Fibroblast of skin of left quadriceps (primary cell): ENCODE measurements around the gene SLC2A9.

Source experiments
- DNase-seq, 2 experiments: peaks; one replicate each; pipeline ENCODE4 v3.0.0-alpha.2; 2013; ENCODE audit warnings: low read depth in 2 of 2

SLC2A9 gene

DNA sequence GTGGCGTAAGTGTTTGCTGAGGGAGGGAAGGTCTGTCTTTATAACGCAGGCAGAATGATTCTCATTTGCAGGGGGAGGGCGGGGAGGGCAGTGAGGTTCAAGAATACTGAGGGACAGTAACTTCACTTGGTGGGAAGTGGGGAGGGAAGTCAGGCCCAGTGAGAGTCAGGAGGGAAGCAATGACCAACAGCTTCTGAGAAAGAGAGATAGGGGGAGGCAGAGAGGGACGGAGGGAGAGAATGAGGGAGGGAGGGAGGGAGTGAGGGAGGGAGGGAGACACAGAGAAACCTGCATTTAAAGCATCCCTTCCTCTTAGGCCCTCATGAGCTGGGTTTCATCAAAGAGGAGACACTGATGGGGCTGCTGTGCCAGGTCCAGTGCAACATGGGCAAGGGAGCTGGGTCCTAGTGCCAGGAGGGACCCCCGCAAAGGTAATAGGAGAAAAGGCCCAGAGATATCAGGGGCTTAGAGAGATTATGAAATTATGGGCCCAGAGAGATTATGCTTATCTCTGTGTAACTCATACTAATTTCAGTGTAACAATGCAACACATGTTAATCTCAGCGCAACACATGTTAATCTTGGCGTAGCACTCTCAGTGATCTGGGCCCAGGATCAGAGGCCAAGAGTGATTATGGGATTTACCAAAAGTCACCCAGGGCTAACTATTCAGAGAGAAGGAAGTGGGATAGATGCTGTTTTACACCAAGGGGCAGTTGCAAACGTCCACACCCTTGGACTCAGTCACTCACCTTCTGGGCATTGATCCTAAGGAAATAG is 127.8 kb downstream of the SLC2A9 start:
- no peak for DNase-seq

DNA sequence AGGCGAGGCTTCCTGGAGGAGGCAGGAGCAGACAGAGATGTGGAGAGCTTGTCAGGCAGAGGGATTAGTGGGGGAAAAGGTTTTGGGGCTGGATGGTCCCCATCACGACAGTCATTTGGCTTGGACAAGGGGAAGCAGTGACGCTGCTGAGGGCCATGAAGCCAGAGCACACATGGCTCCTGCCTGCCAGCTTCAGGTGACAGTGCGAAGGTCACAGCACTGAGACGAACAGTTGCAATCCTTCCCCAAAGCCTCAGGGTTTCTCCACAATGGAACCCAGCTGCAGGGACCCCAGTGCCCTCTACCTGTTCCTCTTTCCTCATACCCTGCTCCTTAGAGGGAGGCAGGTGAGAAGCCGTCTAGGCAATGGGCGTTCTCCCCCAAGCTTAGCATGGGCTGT is 129.6 kb downstream of the SLC2A9 start:
- no peak for DNase-seq

DNA sequence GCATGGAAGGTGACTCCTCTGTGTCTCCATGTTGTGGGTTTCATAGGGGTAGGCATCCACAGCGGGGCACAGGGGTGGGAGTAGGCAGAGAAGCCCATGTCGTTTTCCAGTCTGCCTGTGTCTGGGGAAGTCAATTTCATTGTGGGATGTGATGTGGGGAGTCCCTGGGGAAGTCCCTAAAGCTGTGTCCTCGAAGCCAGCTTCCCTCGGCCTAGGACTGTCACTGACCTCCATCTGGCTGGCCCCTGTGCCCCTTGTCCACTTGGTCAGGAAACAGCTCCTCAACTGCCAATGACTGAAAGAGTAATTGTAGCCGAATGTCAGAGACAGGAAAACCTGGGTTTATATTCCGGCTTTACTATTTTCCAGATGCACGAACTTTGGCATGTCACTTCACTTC is 130.2 kb downstream of the SLC2A9 start:
- no peak for DNase-seq

- no peak for DNase-seq
Observed at GRCh38 chr4:9889306-9889705, 132.0 kb downstream of the SLC2A9 start.

DNA sequence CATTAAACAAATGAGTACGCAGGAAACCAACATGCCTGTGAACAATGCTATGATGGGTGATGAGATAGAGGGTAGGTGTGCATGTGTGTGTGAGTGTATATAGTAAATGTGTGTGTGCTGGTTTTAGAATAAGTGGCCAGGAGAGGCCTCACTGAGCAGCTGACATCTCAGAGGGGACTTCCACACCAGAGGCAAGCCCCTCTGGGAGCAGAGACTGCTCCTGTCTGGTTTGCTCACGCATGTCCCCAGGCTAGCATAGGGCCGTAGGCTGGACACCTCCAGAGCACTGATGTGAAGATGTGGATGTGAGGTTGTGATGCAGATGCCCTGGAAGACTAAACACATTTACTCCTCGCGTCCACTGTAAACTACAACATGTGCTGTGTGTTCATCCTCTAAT is 135.3 kb downstream of the SLC2A9 start:
- DNase-seq: no peak

DNA sequence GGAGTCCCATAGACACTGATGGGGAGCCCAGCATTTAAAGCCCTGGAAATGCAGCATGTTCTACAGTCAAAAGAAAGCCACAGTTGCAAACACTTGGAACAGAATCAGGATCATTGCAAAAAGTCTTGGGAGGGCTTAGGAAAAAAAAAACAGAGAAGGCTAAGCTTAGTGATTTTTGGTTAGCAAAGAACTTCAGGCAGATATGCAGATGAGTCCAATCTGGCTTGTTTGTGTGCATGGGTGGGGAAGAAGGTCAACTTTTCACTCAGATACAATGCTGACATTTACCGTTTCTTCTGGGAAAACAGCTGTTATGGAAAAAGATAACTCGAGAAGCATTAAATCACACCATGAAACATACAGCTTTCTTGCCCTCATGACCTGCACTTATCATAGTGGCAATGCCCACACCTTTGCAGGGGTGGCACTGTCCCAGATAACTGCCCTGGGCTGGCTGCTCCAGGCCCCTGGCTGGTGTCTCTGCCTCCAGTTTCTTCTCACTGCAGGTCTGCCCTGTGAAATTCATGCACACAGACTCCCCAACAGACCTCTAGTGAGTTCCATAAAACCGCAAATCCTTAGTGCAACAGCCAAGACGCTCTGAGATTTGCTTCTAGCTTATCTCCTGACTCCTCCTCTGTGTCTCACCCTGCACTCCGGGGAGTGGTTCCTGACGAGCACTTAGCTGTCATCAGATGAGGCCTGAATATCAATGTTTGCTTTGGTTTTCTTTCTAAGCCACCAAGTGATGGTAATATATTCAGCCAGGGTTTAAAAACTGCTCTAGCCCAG is 140.7 kb downstream of the SLC2A9 start:
- no peak for DNase-seq

DNA sequence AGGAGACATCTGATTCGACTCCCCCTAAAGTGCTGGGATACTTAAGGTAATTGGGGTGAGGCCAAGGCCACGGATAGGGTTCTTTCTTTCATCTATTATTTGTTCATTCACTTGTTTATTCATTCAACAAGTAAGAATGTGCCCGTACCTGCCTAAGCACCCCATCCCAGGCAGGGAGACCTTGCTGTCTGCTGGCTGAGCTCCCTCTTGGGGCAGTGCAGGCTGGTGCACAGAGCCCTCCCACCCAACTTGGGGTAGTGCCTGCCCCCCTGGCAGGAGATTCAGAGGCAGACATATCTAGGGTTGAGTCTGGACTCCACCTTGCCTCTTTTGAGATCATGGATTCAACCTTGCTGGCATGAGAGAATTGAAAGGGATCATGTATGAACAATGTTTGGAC is 144.2 kb downstream of the SLC2A9 start:
- DNase-seq: no peak

DNA sequence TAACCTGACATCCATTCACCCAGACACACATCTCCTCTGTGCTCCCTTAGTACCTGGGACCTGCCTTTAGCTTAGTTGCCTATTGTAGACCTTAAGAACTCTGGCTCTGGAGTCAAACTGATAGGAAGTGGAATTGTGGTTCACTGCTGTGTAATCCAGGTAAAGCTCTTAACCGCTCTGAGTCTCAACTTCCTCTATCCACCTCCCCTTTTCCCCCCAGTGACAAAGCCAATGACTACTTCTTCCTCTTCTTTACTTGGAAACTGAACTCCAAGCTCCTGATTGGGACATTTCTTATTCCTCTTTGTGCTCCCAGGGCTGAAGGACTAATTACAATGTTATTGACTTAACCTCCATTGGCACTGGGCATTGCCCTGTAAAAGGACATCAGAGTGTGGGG is 145.8 kb downstream of the SLC2A9 start:
- no peak for DNase-seq

DNA sequence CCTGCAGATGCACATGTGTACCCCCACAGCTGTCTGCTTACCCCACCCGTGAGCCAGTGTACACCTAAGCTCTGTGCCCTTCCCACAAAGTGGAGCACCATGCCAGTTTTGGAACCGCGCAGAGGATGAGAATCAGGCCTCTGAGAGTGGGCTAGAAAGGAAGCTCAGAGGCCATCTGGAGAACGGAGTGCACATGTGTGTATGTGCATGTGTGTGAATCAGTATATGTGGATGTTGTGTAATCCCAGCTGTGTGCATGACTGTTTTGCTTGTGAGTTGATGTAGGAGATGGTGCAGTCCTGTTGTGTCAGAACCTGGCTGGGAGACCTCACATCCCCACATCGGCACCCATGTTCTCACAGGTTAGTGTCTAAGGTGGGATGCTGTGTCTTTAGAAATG is 146.9 kb downstream of the SLC2A9 start:
- no peak for DNase-seq

- DNase-seq: no peak
Observed at GRCh38 chr4:9870165-9870790, 151.0 kb downstream of the SLC2A9 start.

DNA sequence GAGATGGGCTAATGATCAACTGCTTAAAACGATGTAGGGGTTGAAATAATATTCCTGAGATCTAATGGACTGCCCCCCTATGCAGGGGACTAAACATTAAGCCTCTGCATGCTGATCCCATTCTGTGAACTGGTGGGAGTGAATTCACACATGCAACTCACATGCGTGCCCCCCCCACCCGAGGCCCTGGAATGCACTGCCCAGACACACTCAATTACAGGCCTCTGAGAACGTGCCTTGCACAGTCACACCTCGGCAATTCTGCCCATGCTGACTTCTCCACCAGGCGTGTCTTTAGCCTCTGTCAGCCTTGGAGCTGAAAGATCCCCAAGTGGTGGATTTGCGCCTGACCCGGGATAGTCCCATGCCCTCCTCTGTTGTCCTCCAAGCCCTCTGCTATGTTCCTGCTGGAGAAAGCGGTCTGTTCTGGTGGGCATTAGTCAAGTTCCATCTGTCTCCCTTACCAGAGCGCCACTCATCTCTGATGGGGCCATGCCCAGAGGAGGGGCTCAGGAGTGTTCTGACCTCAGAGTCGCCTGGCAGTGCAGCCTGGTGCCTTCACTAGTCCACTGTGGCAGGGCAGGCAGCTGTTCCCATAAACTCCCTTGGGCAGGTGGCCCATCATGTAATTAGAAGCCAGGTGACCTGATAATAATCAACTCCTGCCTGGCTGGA is 153.4 kb downstream of the SLC2A9 start:
- DNase-seq: no peak

DNA sequence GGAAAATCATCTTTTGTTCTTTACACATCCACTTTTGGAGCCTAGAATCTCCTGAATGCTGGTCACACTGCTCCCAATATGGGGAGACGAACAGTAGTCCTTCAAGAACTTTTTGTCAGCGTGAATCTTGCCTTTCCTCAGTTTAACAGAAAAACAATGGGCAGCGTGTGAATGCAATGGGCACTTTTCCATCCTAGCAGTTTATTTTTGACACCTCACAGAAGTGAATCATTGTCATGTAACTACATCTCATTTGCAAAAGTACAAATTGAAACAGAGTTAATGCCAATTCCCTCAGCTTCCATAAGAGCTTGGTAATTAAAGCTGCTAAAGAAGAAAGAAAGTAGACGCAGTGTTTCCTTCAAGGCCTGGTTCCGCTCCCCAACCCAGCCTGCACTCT is 154.4 kb downstream of the SLC2A9 start:
- DNase-seq: no peak

GRCh38 chr4:9861561-9861960 is 159.7 kb downstream of the SLC2A9 start:
- DNase-seq: no peak

DNA sequence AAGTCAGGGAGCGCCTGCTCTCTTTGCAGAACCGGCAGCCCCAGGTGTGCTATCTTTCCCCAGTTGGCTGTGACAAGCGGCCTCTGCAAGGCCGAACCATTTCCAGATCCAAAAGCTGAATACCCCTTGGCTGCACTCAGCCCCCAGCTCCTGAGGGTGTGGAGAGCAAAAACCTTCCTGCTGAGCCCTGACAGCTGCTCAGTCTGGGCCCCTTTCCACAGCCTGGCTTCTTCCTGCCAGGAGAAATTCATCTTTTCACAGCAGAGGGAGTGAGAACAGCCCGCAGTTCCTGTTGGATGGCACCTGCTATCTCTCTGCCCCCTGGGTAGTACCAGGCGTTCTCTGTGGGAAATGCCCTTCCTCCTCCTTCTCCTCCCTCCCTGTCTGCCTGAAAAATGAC is 161.5 kb downstream of the SLC2A9 start:
- no peak for DNase-seq

GRCh38 chr4:9849538-9849920 is 171.8 kb downstream of the SLC2A9 start:
- DNase-seq: no peak

GRCh38 chr4:9847968-9848748 is 173.1 kb downstream of the SLC2A9 start:
- no peak for DNase-seq

DNA sequence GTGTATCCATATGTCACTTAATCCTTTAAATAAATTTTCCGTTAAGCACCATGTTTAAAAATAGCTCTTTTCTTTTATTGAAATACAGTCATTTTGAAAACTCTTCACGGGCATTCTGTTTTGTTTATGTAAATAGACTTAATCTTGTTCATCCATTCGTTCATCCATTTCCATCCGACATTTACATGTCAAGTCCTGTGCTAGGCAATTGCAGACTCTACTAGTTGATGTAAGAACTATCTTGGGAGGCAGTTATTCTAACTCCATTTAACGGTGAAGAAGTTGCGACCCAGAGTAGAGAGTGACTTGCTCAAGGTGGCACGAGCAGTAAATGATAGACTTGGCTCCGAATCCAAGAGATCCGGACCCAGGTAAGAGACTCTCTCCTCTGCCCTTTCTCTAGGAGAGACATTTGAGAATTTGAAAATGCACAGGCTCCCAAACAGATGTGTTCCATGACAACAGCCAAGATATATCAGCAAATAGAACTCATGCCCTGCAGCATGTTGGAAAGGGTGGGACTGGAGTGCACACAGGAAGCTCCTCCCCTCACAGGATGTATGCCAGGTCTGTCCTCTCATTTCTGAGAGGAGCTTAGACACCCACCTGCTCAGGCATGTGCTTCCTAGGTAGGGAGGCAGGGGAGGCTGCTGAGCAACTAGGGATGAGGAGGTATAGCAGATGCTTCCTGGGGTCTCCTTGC is 175.4 kb downstream of the SLC2A9 start:
- DNase-seq: no peak

GRCh38 chr4:9841072-9841471 is 180.2 kb downstream of the SLC2A9 start:
- DNase-seq: no peak

DNA sequence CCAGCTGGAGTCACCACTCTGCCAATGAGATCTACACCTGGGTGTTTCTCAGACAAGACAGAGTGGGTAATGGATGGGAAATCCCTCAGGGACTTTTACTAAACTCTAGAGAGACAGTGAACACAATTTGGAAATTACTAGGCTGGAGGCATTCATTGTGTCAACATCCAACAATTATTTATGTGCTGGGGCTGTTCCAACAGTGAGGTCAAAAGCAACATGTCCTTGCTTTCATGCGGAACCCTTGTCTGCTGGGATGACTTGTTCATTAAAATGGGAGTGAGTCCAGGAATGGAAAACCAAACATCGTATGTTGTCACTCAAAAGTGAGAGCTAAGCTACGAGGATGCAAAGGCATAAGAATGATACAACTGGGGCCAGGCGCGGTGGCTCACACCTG is 185.9 kb downstream of the SLC2A9 start:
- no peak for DNase-seq

DNA sequence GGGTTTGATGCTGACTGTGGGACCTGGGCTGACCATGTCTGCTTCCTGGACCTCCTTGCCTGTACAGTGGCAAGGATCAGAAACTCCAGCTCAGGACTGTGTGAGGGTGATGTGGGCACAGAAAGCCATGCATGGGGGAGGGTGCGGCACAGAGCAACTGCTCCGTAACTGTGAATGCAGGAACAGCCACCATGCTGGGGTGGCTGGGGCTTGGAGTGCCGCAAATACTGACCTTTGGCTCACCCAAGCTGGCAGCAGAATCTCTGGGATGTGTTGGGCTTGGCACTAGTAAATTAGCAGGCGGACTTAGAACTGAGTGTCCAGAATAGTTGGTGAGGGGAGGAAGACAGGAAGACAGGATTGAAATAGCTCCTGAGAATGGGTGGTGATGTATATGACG is 187.9 kb downstream of the SLC2A9 start:
- DNase-seq: no peak

- no peak for DNase-seq
Observed at GRCh38 chr4:9832640-9833039, 188.7 kb downstream of the SLC2A9 start.
